NOMO-1 (cell line): ENCODE results near the gene LIMA1.
A peak's percentile ranks its signal among the peaks of the same experiment; 100 is the strongest.
"Not testable (repeated sequence)": the region's sequence is repeated elsewhere in the genome, so short reads cannot be mapped to it uniquely, and the experiment has no call there.

Experiments used
- DNase-seq, 2 experiments: peaks; one replicate each; lab custom pipeline; 2025; ENCODE audit not compliant: unreplicated experiment in 2 of 2; lab: John Stamatoyannopoulos, UW

LIMA1 gene

DNA sequence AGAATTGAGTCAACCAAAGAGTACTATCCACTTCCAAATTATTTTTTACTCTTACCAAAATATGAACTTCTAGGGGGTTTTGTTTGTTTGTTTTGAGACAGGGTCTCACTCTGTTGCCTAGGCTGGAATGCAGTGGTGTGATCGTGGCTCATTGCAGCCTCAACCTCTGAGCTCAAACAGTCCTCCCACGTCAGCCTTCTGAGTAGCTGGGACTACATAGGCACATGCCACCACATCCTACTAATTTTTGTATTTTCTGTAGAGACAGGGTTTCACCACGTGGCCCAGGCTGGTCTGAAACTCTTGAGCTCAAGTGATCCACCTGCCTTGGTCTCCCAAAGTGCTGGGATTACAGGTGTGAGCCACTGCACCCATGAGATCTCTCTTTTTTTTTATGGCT, 7.4 kb upstream of the LIMA1 start:
- DNase-seq, result not testable (repeated sequence)

- no peak for DNase-seq
Observed at GRCh38 chr12:50287271-50287670, 4.0 kb upstream of the LIMA1 start.

- DNase-seq, result no peak
Observed at GRCh38 chr12:50285253-50285652, 1.9 kb upstream of the LIMA1 start.

DNA sequence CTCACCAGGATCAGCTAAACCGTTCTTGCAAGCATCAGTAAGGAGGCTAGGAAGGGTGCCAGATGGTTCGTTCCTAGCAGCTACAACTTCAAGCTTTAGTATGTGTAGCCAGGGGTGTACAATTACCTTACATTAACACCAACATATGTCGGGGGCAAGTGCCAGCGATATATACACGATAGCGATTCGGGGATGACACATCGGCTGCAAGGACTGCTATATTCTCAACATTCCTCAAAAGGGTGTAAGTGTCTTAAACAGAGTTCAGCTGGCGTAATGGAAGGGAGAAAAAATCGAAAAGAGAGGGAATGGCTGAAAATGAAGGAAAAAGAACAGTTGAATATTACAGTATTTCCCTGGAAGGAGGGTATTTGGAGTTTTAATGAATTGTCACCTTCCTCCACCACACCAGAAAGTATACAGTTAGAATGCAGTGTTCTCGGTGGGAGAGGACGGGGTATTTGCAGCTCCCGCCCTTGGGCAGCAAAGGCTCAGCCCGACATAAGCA, 545 bp downstream of the LIMA1 start:
- peak in 1 of 2 experiments; percentile 29 for DNase-seq

DNA sequence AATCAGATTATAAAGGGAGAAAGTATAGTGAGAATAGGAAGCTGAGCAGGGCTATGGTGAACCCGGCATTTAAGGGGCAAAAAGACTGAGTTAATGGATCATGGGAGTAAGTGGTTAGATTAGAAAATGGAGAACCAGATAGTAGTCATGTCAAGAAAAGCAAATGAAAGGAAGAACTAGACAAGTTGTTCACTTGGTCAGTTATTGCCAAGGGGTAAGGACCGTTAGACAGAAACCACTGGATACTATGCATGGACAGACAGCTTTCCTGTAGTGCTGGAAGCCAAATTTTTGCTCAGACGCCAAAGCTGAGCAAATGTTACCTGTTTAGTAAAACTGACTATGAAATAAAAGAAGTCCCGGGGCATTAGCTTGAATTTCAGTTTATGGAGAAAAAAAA, 3.8 kb downstream of the LIMA1 start:
- DNase-seq, result no peak

GRCh38 chr12:50276912-50277671, 6.2 kb downstream of the LIMA1 start:
- DNase-seq, result no peak

GRCh38 chr12:50276068-50276467, 7.3 kb downstream of the LIMA1 start:
- no peak for DNase-seq

- DNase-seq, result no peak
Observed at GRCh38 chr12:50275556-50275955, 7.8 kb downstream of the LIMA1 start.

- DNase-seq, result not testable (repeated sequence)
Observed at GRCh38 chr12:50275127-50275526, 8.2 kb downstream of the LIMA1 start.

- no peak for DNase-seq
Observed at GRCh38 chr12:50271724-50272247, 11.5 kb downstream of the LIMA1 start.

DNA sequence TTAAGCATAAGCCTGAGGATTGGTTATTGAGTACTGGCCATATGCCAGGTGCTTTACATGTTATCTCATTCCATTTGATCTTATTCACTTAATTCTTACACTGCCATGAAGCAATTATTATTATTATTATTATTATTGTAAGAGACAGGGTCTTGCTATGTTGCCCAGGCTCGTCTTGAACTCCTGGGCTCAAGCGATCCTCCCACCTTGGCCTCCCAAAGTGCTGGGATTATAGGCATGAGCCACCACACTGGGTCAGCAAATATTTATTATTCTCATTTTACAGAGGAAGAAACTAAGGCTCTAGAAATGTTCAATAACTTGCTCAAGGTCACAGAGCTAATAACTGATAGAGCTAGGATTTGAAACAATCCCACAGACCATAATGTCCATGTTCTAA, 14.8 kb downstream of the LIMA1 start:
- DNase-seq, result no peak

GRCh38 chr12:50265770-50266524, 17.4 kb downstream of the LIMA1 start:
- no peak for DNase-seq

GRCh38 chr12:50263832-50264231, 19.5 kb downstream of the LIMA1 start:
- no peak for DNase-seq

DNA sequence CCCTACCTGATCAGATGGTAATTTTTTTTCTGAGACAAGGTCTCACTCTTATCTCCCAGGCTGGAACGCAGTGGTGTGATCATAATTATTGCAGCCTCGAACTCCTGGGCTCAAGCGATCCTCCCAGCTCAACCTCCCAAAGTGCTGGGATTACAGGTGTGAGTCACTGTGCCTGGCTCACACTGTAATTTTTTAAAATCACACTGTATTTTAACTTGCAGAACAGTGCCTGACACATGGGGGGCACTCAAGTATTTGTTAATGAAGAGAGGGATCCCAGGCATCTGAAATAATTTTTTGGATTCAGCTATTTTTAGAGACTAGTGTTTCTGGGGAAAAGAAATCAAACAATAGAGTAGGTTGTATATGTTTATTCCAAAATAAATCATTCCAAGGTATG, 21.7 kb downstream of the LIMA1 start:
- no peak for DNase-seq

GRCh38 chr12:50258167-50258551, 25.2 kb downstream of the LIMA1 start:
- no peak for DNase-seq

DNA sequence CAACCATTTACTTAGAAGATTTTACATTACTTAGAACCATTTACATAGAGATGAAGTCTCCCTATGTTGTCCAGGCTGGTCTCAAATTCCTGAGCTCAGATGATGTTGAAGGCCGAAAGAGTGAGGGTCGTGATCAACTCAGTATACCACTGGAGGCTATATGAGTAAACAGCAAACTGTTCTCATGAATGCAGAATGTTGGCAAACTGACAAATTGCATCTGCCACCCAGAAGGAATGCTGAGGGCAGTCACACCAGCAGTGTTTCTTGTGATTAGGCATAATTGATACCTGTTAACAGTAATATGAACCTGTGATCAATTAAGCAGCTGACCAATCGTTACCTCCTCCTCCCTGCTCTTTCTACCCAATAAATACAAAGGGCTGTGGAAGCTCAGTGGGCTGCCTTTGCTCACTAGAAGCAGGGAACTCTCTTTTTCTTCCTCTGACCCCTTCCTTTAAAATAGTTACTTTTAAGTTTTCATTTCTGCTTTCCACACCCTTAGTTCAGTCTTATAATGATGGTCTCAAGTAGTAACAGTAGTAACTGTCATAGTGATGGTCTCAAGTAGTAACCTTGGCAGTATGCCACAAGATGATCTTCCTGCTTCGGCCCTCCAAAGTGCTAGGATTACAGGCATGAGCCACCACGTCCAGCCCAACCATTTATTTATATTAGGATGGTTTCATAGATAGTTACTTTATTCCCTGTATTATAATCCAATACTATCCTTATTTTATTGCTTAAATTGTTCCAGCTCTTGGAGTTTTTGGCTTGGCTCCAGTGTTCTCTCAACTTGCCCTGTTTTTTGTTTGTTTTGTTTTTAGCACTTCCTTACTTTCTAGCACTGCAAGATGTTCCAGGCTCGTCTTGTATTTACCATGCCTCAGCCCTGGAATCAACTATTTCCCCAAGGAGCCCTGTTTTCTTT, 25.8 kb downstream of the LIMA1 start:
- DNase-seq, result peak in 1 of 2 experiments; percentile 63

- DNase-seq, result no peak
Observed at GRCh38 chr12:50256761-50257160, 26.6 kb downstream of the LIMA1 start.

GRCh38 chr12:50252977-50253602, 30.2 kb downstream of the LIMA1 start:
- DNase-seq, result no peak

GRCh38 chr12:50251619-50252252, 31.6 kb downstream of the LIMA1 start:
- DNase-seq, result no peak
